Panc1 (cell line): ENCODE measurements around the gene SDC1. TPM values are rescaled to one million over a fixed set of nuclear protein-coding genes. Genes with fewer than 3 reads are reported as not detected.

Experiments
- ATAC-seq: fragments of 200-7000 bp; cut with Tn5 transposase; 2 replicates; pipeline ENCODE4 v1.9.1; 2020; ENCODE audit warnings: mild to moderate bottlenecking, moderate library complexity
- BruUV-seq: library from RNA; stranded (reverse); fragments of 400-500 nt; replicated peaks from 2 replicates; lab custom pipeline; 2021; lab: Mats Ljungman, UMichigan
- CTCF ChIA-PET: fragments of 300-600 bp; sonication (Branson Sonifier 250); formaldehyde crosslinking; loops from one replicate; lab custom pipeline; 2022; ENCODE audit warnings: antibody characterized with exemption; lab: Charles Lee
- POLR2A ChIA-PET: fragments of 300-600 bp; sonication (Branson Sonifier 250); formaldehyde crosslinking; loops from one replicate; lab custom pipeline; 2022; ENCODE audit warnings: antibody characterized with exemption; lab: Charles Lee
- DNase-seq: peaks from one replicate; pipeline ENCODE4 v3.0.0-alpha.2; 2010; ENCODE audit warnings: low read depth, low spot score
- H3K27ac ChIP-seq: 2 replicates; pipeline ENCODE4 v1.5.1; 2011; ENCODE audit warnings: mild to moderate bottlenecking, low read length, inconsistent platforms
- H3K27me3 ChIP-seq: fragments of 200-500 bp; sonication (Bioruptor generic); 2 replicates; pipeline ENCODE4 v1.6.0; 2014; ENCODE audit warnings: low read length, inconsistent platforms; ENCODE audit not compliant: control insufficient read depth, insufficient read depth
- H3K36me3 ChIP-seq: fragments of 200-500 bp; sonication (Bioruptor generic); 2 replicates; pipeline ENCODE4 v1.5.1; 2014; ENCODE audit warnings: inconsistent platforms, mild to moderate bottlenecking, low read length, moderate library complexity; ENCODE audit not compliant: control insufficient read depth, insufficient read depth
- H3K4me1 ChIP-seq: 2 replicates; pipeline ENCODE4 v1.5.1; 2011; ENCODE audit warnings: inconsistent platforms, mild to moderate bottlenecking, low read length, moderate library complexity; ENCODE audit not compliant: control insufficient read depth, insufficient read depth
- H3K4me3 ChIP-seq, 2 experiments: 2 replicates each; pipeline ENCODE4 v1.5.1; 2011 to 2012; ENCODE audit warnings: low read depth in 2 of 2, low read length in 2 of 2, mild to moderate bottlenecking in 2 of 2, inconsistent platforms in 1 of 2, moderate library complexity in 1 of 2
- H3K9me3 ChIP-seq: fragments of 200-500 bp; sonication (Bioruptor generic); 2 replicates; pipeline ENCODE4 v1.5.1; 2014; ENCODE audit warnings: low read depth, mild to moderate bottlenecking, inconsistent platforms, low read length, moderate library complexity; ENCODE audit not compliant: control insufficient read depth, insufficient read depth
- CTCF ChIP-seq: fragments of 450-650 bp; IDR thresholded peaks from 2 replicates; pipeline ENCODE4 v1.5.1; 2017; ENCODE audit warnings: mild to moderate bottlenecking
- POLR2AphosphoS5 ChIP-seq: IDR thresholded peaks from 2 replicates; pipeline ENCODE4 v1.6.1; 2012; ENCODE audit warnings: mild to moderate bottlenecking, low read depth, low read length, moderate library complexity
- REST ChIP-seq, 2 experiments: IDR thresholded peaks; 2 replicates each; pipeline ENCODE4 v1.6.1; 2011 to 2012; ENCODE audit warnings: low read depth in 2 of 2, control low read depth in 1 of 2, low read length in 1 of 2, mild to moderate bottlenecking in 1 of 2, moderate library complexity in 1 of 2; ENCODE audit not compliant: insufficient read depth in 1 of 2
- SIN3A ChIP-seq: IDR thresholded peaks from 2 replicates; pipeline ENCODE4 v1.6.1; 2012; ENCODE audit warnings: low read depth, mild to moderate bottlenecking, low read length, moderate library complexity, borderline replicate concordance; ENCODE audit not compliant: insufficient read depth
- TCF7L2 ChIP-seq: IDR thresholded peaks from 2 replicates; pipeline ENCODE4 v1.6.1; 2011; ENCODE audit warnings: mild to moderate bottlenecking, low read depth, low read length, inconsistent platforms
- in situ Hi-C: cut with HindIII; loops from 2 replicates; pipeline ENCODE4 v1.10.0; 2016; ENCODE audit warnings: low sequenced_read_pairs, low pct_unique_long_range_greater_than_20kb
- intact Hi-C: fragments of 100-400 bp; cut with micrococcal nuclease; formaldehyde crosslinking; loops from one replicate; pipeline ENCODE4 v1.10.0; 2022; ENCODE audit not compliant: unreplicated experiment
- total RNA-seq: library from RNA; stranded (reverse); gene quantifications from one replicate; pipeline ENCODE4 v1.2.1, GENCODE V29; 2021; ENCODE audit not compliant: unreplicated experiment

Gene SDC1
- total RNA-seq, 1 experiment from 2014 or later = 93.0 TPM

GRCh38 chr2:20168048-20168726 is 56.7 kb downstream of the SDC1 start:
- no peaks in the 10 kb centered on the region for H3K4me1 ChIP-seq
- POLR2A ChIA-PET = no interaction called here

GRCh38 chr2:20167356-20167755 is 57.6 kb downstream of the SDC1 start:
- no peak overlapping the region for H3K27ac ChIP-seq
- H3K4me1 ChIP-seq = no peaks in the 10 kb centered on the region
- TF ChIP-seq SIN3A (no peak), POLR2AphosphoS5 (no peak), CTCF (no peak), REST (IDR thresholded peaks at IDR 0.05; ENCODE audit: insufficient read depth in 1 of 2, low read depth in 2 of 2, low read length in 1 of 2) (no peak), TCF7L2 (no peak)
- ATAC-seq (no peak), DNase-seq (no peak)
- H3K36me3 ChIP-seq = no peaks in the 10 kb centered on the region
- in situ Hi-C loops (no loop called here), intact Hi-C loops (no loop called here)
- H3K27me3 ChIP-seq = no peaks in the 10 kb centered on the region
- no TSS peak for BruUV-seq
- ChIA-PET POLR2A (no interaction called here), CTCF (no interaction called here)
- no peak overlapping the region for H3K4me3 ChIP-seq
- H3K9me3 ChIP-seq = no peaks in the 10 kb centered on the region

More at GRCh38 chr2:20168048-20168726, 56.7 kb downstream of the SDC1 start:
- no TSS peak for BruUV-seq
- no peaks in the 10 kb centered on the region for H3K36me3 ChIP-seq
- H3K27me3 ChIP-seq = no peaks in the 10 kb centered on the region
- H3K9me3 ChIP-seq = no peaks in the 10 kb centered on the region
- DNase-seq = no peak
- no peak overlapping the region for H3K27ac ChIP-seq
- intact Hi-C loops (no loop called here), in situ Hi-C loops (no loop called here)
- CTCF ChIA-PET = no interaction called here
- H3K4me3 ChIP-seq = no peak overlapping the region
- TF ChIP-seq SIN3A (no peak), POLR2AphosphoS5 (no peak), CTCF (no peak)
- no peak for ATAC-seq
